Suppressor macrophage treated with lipopolysaccharide for 4 hours (primary cell): ENCODE data around the gene ADAMTS17.

Source experiments
- DNase-seq: peaks from one replicate; pipeline ENCODE4 v3.0.0-alpha.2; 2020

ADAMTS17 gene

GRCh38 chr15:99923711-99924110, 418.1 kb downstream of the ADAMTS17 start:
- DNase-seq = no peak
